HG03280 (cell line): ENCODE measurements around the gene FCRLB.
"Not testable (repeated sequence)": the region's sequence is repeated elsewhere in the genome, so short reads cannot be mapped to it uniquely, and the experiment has no call there.

ENCODE experiments used
- ATAC-seq: cut with Tn5 transposase; IDR thresholded peaks from one replicate; pipeline ENCODE4 v1.9.1; 2021; ENCODE audit warnings: mild to moderate bottlenecking, moderate library complexity; ENCODE audit not compliant: unreplicated experiment

Gene FCRLB

DNA sequence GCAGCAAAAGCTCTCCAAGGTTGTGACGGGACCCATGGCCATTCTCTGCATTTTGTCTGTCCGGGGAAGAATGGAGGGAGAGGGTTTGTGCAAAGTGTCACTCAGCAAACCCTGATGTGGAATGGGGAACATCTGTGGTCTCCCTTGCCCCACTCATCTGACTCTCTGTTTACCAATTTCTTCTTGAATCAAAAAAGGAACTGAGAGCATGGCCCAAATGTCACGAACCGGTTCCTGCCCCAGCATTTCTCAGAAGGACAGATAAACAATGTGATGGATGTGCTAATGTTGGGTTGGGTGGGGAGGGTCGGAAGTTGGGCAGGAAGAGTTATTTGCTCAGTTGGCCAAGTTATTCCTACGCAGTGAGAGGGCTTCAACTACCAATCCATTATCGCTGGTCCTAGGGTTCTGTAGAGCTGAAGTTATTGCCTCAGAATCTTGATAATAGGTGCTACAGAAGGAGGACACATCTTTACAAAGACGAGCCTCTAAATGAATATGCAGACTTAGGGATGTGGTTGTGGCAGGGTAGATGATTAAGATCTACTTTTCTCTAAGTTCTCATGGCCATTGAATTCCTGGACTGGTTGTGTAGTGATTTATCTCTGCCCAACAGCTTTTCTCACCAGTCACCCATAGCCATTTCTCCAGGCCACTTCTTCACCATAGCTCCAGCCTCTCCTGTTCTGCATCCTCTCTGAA lies 18.7 kb downstream of the FCRLB start:
- no peak for ATAC-seq

DNA sequence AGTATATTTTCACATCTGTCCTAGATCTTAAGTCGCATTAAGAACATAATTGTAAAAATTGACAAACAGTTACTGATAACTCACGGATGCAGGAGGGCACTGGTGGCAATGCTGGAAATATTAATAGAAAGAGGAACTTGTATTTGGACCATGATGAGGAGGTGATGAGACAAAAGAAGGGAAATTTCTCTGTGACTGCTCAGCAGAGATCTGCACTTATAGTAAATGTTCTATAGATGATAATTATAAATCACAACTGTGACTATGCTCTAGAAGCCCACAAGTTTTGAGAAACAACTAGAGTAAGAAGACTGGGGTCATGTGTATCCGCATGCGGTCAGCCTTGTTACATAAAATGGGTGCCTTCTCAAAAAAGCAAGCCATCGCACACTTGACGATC lies 19.6 kb downstream of the FCRLB start:
- ATAC-seq, result no peak

DNA sequence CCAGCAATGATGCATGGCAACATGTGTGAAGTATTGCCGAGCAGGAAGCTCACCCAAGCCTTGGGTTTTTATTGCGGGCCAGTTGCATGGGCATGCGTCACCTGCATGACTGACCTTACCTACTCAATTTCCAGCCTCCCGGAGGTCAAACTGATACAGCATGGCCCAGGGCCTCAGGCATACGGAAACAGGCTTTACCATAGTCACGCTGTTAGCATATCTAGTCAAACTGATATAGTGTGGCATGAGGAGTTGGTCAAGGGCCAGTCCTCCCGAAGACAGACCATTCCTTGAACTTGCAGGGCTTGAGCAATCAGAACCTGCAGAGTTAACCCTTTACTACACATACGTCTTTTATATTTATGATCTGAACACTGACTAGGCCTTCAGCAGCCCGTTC lies 21.9 kb downstream of the FCRLB start:
- no peak for ATAC-seq

DNA sequence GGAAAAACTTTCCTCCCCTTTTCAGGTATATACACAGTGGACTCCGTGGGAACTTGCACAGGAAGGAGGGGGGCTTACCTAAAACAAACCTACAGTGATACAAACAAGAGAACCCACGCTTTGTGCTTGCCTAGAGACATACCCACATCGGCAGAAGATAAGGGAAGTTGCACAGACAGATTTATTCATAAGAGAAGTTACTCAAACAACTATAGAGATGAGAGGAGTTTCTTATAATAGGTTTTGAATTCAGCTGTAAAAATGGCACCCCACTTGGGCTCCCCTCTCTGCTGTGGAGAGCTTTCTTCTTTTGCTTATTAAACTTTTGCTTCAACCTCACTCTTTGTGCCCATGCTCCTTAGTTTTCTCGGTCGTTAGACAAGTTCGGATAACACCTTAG lies 26.5 kb downstream of the FCRLB start:
- ATAC-seq, result no peak

DNA sequence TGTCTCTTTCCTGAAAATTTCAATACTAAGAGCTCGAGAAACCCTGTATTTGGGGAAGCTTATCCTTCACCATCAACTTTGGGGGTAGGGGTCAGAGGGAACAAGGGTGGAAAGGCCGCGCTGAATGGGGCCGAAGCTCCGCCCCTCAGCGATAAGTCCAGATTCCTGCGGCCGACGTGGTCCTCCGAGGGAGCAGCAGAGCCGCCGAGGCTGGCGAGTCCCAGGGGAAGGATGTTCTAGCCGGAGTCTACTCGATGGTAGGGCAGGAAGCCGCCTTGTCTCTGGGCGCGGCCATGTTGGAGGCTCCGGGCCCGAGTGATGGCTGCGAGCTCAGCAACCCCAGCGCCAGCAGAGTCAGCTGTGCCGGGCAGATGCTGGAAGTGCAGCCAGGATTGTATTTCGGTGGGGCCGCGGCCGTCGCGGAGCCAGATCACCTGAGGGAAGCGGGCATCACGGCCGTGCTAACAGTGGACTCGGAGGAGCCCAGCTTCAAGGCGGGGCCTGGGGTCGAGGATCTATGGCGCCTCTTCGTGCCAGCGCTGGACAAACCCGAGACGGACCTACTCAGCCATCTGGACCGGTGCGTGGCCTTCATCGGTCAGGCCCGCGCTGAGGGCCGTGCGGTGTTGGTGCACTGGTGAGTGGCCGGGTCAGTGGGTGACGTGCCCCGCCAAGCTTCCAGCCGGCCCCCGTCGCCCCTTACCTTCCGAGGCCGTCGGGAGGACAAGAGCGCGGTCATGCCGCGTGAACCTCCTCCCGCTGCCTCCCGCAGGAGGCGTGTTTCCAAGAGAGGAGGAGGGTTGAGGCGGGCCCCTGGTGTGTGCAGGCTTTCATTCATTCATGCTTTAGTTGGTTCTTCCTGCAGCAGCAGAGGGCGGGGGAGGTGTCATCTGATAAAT lies 28.4 kb downstream of the FCRLB start, which contains the start of gene DUSP12:
Gene DUSP12 (plus strand): TSS at position 278 of the 899 bp plus-strand sequence. CDS start 16 bp downstream, at position 294.
- ATAC-seq, result peak; percentile 97

DNA sequence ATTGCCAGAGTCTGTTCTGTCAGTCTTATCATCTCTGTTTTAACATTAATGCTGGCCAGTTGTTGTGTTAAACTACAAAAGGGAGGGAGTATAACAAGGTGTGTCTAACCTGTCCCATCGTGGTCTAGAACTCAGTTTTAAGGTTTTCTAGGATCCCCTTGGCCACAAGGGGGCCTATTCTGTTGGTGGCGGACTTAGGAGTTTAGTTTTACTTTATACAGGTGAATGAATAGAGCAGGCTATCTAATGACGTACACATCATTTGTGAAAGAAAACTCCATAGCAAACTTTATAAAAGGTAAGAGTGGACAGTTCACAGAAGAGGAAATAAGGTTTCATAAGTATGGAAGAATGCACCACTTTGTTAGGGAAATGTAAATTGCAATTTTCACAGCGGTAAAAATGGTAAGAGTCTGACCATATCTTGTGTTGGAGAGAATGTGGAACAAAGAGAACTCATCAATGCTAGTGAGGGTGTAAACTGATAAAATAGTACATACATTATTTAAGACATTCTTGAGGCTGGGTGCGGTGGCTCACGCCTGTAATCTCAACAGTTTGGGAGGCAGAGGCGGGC lies 42.3 kb downstream of the FCRLB start:
- no peak for ATAC-seq

DNA sequence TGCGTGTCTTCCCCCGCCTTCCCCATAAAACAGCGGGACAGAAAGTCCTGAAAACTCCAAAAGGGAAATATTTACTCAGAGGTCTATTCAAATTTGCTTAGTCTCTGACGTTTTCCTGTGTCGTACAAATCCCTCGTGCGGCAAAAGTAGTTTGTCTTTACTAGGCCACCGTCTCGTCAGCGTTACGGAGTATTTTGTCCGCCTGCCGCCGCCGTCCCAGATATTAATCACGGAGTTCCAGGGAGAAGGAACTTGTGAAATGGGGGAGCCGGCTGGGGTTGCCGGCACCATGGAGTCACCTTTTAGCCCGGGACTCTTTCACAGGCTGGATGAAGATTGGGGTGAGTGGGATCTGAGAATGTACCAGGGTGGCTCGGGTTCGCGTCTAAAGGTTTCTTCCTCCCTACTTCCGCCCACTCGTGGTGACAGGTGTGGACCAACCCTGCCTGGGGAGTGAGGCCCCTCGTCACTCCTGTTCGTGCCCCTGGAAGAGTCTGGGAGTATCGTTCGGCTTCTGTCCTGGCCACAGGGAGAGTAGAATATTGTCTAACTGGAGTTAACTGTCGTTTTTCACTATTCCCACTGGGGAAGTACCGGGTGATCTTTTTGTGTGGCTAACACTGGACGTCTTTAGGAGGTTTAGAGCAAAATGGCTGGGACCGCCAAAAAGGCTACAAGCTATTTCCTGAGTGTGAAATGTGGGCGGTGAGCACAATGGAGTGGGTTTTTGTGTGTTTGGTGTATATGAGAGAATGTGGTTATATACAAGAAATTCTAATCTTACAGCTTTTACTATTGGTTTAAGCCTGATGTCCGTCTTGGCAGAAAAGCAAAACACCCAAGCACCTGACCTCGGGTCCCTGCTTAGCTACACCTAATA lies 45.0 kb downstream of the FCRLB start, which contains the start of gene ATF6:
Gene ATF6 (plus strand): TSS at position 219 of the 880 bp plus-strand sequence. CDS start 41 bp downstream, at position 260.
- ATAC-seq, result peak; percentile 62

DNA sequence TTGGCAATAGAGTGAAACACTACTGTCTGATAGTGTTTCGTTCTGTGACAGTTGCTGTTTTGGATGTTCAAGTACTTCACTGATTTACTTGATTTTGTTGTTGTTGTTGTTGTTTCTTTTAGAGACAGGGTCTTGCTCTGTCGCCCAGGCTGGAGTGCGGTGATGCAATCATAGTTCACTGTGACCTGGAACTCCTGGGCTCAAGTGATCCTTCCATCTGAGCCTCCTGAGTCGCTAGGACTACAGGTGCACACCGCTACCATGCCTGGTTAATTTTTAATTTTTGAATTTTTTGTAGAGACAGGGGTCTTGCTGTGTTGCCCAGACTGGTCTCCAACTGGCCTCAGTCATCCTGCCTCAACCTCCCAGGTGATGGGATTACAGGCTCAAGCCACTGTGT lies 47.1 kb downstream of the FCRLB start:
- ATAC-seq, result no peak

DNA sequence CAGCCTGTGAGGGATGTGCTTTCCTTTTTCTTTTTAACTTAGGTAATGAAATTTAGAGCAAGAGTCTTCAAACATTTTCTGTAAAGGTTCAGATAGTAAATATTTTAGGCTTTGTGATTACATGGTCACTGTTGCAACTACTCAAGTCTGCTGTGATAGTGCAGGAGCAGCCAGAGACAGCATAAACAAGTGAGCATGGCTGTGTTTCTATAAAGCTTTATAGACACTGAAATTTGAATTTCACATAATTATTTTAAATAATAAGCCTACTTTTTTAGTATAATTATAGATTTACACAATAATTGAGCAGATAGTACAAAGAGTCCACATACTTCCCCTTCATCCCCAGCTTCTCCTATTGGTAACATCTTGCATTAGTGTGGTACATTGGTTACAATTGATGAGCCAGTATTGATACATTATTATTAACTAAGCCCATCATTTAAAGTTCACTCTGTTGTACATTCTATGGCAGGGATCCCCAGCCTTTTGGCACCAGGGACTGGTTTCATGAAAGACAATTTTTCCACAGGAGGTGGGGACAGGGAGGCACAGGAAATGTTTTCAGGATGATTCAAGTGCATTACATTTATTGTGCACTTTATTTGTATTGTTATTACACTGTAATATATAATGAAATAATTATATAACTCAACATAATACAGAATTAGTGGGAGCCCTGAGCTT lies 47.8 kb downstream of the FCRLB start:
- ATAC-seq, result no peak

DNA sequence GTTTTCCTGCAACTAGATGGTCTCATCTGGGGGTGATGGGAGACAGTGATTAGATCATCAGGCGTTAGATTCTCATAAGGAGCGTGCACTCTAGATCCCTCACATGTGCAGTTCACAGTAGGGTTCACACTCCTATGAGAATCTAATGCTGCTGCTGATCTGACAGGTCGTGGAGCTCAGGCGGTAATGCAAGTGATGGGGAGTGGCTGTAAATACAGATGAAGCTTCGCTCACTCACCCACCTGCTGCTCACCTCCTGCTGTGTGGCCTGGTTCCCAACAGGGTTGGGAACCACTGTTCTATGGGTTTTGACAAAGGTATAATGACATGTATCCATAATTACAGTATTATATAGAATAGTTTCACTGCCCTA lies 48.3 kb downstream of the FCRLB start:
- not testable (repeated sequence) for ATAC-seq

DNA sequence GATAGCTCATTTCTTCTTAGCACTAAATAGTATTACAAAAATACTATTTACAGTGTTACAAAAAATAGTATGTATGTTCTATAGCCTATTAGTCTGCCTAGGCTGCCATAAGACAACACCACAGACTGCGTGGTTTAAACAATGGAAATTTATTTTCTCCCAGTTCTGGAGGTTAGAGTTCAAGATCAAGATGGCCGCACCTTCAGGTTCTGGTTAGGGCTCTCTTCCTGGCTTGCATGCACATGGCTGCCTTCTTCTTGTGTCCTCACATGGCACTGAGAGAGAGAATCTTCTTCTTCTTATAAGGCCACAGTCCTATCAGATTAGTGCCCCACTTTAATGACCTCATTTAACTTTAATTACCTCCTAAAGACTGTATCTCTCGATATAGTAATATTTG lies 48.9 kb downstream of the FCRLB start:
- no peak for ATAC-seq

DNA sequence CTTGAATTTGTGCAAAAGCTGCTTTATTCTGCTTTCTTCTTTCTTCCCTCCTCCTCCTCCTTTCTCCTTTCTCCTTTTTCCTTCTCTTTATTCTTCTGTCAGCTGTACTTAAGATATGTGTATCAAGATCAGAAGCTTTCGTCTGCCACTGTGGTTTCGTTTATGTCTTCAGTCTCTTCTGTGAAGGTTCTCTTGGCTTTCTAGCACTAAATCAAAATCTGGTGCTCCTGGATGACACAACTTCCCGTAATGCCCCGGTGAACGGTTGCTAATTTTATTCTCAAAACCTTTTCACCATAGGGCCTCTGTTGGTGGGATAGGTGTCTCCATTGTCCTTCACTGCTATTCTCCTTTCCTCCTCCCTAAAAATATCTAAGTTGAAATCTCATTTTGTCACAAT lies 49.8 kb downstream of the FCRLB start:
- ATAC-seq, result no peak

DNA sequence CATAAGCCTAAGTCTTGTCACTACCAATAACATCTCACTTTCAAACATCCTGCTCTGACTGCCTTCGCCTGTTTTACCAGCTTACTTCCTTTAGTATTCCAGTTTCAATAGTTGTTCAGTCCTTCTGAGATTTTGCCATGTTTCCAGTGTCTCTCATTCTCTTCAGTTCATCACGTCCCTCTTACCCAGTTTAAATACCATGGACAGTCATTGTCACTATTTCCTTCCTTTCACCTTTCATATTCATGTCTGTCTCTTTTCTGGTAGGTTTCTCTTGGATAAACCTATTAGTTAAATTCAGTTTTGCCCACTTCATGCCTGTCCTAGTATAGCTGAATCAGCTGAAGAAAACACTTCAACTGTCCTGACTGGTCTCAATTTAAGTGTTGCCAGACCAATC lies 50.6 kb downstream of the FCRLB start:
- no peak for ATAC-seq

DNA sequence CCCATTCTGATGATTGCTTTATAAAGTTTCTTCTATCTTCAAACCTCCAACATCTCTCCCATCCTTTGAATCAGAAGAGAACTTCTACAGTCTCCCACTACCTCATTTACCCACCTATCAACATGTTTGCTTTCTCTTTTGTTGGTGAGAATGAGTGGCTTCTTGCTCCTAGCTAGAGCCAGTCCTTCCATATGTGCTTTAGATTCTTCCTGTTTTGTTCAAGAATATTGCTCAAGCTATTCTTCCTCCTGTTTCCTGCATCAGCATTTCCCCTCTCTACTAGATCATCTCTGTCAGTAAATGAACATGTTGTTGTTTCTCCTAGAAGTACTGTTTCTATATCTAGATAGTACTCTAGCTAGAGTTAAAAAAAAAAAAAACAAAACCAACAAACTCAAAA lies 51.1 kb downstream of the FCRLB start:
- no peak for ATAC-seq

DNA sequence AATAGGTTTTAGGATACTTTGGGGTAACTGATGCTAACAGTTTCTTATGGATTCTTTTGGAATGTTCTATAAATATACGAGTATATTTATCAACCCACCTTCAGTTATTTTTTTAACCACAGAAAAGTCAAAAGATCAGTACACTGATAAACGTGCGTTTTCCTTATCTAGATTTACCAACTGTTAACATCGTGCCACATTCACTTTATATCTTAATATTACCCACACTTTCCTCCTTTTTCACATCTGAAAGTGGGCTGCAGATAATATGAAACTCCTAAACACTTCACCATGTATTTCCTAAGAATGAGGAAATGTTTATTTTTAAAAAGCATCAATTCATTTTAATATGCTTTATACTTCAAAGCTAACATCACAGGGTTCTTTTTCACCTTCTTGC lies 52.4 kb downstream of the FCRLB start:
- ATAC-seq, result no peak

DNA sequence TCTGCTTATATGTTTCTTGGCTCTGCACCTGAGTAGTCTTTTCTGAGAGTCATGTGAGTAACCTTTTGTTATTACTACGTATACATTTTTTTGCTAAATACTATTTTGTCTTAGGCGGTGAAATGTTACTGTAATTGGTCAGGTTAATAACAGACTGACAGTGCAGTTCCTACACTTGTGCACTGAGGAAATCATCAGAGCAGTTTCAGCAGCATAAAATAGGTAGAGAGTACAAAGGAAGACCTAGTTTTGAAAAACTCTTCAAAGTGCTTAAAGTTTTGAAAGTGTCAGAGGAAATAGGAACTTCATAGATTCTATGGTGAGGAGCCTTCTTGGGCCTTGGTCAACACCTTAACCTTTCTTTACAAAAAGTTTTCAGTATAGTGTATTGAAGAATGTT lies 55.9 kb downstream of the FCRLB start:
- no peak for ATAC-seq
